GM21825 (cell line): Measurements from ENCODE around the gene RHOB.

Source experiments
- ATAC-seq: cut with Tn5 transposase; IDR thresholded peaks from one replicate; pipeline ENCODE4 v1.9.1; 2021; ENCODE audit warnings: mild to moderate bottlenecking, moderate library complexity; ENCODE audit not compliant: unreplicated experiment

The RHOB gene

GRCh38 chr2:20472569-20472968, 25.7 kb downstream of the RHOB start:
- no peak for ATAC-seq

- ATAC-seq: no peak
These were observed 26.3 kb downstream of the RHOB start for GRCh38 chr2:20473128-20473527.

- ATAC-seq: no peak
These were observed 28.1 kb downstream of the RHOB start for GRCh38 chr2:20474757-20475566.

DNA sequence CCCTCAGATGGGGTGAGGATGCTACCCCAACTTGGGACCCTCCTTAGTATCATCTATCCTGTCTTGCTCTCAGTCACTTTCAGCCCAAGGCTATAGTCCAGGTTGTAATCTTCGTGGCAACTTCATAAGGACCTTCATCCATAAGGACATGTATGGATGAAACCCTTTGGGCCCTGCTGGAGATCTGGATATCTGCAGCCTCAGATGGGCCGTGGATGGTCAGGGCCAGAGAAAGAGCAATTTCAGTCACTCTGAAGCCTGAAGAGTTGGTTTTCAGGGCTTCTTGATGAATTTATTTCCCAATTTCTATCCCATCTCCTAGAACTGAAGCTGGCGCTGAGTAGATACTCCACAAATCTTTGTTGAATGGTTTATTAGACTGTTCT, 28.7 kb downstream of the RHOB start:
- ATAC-seq: no peak

DNA sequence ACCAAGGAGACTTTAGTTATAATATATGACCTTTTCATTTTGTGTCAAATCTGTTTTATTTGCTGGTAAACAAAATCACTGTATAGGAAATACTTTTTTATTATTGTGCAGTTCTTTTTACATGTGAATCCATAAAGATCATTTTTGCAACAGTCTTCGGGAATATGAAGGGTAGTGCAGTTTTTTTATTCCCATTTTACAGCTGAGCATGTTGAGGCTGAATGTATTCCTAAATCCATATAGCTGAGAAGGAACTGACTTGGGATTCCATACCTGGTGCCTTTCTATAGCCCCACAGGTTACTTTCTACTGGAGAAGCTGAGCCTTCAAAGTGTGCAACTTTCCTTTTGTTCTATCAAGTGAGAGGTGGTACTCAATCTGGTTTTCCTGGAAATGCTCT, 29.6 kb downstream of the RHOB start:
- ATAC-seq: no peak

GRCh38 chr2:20476950-20477349, 30.1 kb downstream of the RHOB start:
- ATAC-seq: no peak

GRCh38 chr2:20478961-20479360, 32.1 kb downstream of the RHOB start:
- no peak for ATAC-seq

GRCh38 chr2:20479835-20480234, 33.0 kb downstream of the RHOB start:
- no peak for ATAC-seq

GRCh38 chr2:20480913-20481312, 34.0 kb downstream of the RHOB start:
- ATAC-seq: no peak

- no peak for ATAC-seq
These were observed 35.0 kb downstream of the RHOB start for GRCh38 chr2:20481798-20482405.

DNA sequence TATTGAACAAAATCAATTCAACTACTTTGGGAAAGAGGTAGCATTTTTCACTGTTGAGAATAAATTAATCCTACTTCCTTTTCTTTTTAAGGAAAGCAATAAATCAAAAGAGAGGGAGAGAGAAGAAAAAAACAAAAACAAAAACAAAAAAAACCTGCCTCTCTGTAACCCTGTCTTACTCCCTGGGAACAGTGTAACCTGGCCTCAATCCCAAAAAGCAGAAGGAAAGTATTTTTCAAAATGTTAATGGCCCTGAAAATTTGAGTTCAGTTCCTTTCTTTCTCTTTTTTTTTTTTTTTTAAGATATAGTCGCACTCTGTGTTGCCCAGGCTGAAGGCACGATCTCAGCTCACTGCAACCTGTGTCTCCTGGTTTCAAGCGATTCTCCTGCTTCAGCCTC, 35.9 kb downstream of the RHOB start:
- ATAC-seq: no peak

DNA sequence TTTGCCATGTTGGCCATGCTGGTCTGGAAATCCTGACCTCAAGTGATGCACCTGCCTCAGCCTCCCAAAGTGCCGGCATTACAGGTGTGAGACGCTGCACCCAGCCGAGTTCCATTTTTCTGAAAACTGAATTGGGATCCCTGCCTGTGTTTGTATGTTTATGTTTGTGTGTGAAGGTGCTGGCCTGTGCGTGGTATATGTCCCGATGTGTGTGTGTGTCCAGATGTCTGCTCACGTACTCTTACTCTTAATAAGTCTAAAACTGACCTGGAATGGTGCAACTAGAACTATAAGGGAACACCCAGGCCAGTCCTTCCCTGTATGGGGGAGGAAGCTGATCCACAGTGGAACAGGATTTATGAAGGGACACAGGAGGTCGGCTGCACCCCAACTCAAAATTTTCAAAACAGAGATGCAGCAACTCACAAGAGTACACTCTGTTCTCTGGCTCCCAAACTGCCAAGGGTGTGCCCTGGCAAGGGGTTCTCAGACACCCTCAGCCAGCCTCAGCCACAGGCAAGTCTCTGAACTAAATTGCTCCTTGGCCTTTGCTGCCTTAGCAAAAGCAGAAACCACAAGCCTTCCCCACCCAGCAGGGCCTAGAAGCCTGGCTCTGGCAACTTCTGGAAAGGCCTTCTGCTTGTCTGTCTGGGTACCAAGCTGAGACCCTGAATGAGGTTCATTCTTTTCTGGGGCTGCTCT, 36.5 kb downstream of the RHOB start:
- no peak for ATAC-seq

GRCh38 chr2:20484034-20484617, 37.3 kb downstream of the RHOB start:
- no peak for ATAC-seq

DNA sequence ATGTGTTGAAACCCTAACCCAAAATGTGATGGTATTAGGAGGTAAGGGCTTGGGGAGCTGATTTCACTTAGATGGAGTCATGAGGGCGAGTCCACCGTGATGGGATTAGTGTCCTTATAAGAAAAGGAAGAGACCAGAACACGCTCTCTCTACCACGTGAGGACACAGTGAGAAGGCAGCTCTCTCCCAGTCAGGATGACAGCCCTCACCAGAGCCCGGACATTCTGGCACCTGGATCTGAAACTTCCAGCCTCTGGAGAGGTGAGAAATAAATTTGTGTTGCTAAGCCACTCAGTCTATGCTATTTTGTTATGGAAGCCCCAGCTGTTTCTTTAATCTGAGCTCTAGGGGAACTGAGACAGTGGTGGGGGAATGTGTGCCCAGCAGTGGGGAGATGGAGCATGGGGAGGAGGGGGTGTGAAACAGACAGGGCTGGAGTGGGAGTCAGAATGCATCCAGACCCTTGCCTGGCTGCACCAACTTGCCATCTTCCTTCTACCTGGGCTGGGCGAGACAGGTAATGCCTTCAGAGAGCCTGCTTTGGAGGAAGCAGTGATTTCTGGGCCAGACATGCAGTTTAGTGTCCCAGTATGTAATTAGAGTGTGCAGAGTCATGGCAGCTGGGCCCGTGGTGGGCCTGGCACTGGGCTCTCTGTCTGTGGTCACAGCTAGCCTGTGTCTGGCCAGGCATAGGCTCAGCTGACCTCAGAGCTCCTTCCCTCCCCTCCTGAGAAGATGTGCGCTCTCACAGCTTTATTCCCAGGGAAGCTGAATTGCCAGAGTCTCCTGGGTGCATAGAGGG, 38.1 kb downstream of the RHOB start:
- ATAC-seq: no peak

GRCh38 chr2:20485612-20486388, 38.9 kb downstream of the RHOB start:
- no peak for ATAC-seq

DNA sequence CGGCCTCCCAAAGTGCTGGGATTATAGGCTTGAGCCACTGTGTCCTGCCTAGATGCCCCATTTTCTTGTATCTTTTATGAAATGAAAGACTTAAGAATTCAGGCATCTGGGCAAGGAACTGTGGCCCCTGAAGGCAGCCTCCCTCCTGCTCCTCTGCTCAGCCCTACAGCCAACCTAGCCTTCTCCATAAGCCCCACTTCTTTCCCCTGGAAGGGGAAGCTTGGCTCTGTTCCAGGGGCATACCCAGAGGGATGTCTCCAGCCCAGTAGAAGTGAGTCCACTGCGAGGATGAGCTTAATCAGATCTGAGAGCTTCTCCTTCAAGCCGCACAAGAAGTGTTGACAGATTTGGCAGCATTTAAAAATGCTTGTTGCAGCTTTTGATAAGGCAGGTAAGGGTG, 39.7 kb downstream of the RHOB start:
- ATAC-seq: no peak

DNA sequence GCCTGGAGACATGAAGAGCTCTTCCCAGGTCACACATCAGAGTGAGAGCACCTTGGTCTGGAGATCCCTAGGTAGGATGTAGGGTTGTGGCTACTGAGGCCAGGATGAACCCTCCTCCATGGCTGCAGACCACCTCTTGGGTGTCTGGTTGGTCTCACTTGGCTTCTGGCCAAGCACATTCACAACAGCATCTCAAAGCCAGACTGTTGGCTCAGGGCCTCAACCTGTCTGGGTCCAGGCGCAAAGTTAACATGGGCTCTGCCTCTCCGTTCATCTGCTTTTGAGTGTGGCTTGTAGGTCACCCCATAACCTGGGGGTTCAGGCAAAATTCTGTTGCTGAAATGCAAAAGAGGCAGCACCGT, 40.1 kb downstream of the RHOB start:
- ATAC-seq: no peak

GRCh38 chr2:20487392-20488174, 40.7 kb downstream of the RHOB start:
- ATAC-seq: no peak

DNA sequence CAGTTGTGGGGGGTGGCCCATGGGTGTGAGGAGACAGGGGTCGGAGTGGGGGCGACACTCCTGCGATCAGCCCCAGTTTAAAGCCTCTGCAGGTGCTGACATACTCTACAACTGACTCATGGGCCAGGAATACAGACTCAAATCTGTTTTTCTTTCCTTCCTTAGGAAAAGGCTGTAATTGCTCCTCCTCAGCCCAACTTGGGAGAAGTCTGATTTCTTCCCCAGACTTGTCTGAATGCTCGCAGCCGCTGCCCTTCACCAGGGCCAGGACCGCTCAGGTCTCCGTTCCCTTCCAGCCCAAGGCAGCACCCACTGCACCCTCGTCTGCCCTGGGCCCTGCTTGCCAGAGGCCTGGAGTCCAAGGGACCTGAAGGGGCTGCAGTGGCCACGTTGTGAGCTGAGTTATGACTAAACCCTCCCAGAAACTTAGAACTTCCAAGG, 41.3 kb downstream of the RHOB start:
- ATAC-seq: no peak
